Stimulated activated effector memory CD8-positive, alpha-beta T cell treated with anti-CD3 and anti-CD28 coated beads, Interleukin-12 subunit alpha, Interleukin-12 subunit beta, amount 100 ng/mL, for 72 hours (primary cell): ENCODE results near the gene HOXD11.

Experiments
- ATAC-seq: fragments of 150-1000 bp; cut with Tn5 transposase; 2 replicates; pipeline ENCODE4 v1.10.0; 2021
- DNase-seq, 2 donors: peaks; one replicate each; pipeline ENCODE4 v3.0.0; 2021 to 2022; ENCODE audit warnings: low spot score in 2 of 2
- H3K27ac Mint-ChIP-seq: one replicate; pipeline ENCODE4 v1.8.0; 2022; ENCODE audit warnings: mild to moderate bottlenecking, mixed read lengths
- H3K36me3 Mint-ChIP-seq: one replicate; pipeline ENCODE4 v1.8.0; 2022; ENCODE audit warnings: mild to moderate bottlenecking, mixed read lengths
- H3K4me1 Mint-ChIP-seq: one replicate; pipeline ENCODE4 v1.8.0; 2022; ENCODE audit warnings: mixed read lengths
- H3K4me3 Mint-ChIP-seq: one replicate; pipeline ENCODE4 v1.8.0; 2022; ENCODE audit warnings: mild to moderate bottlenecking, mixed read lengths
- H3K9me3 Mint-ChIP-seq: one replicate; pipeline ENCODE4 v1.8.0; 2022; ENCODE audit warnings: mixed read lengths

The HOXD11 gene

GRCh38 chr2:176105078-176105729, 1.9 kb upstream of the HOXD11 start:
- Mint-ChIP-seq H3K4me1 (peaks cover 38% of the 10 kb centered on the region), H3K4me3 (peak overlapping the region; percentile 39), H3K9me3 (no peaks in the 10 kb centered on the region), H3K27ac (no peak overlapping the region), H3K36me3 (peaks cover 15% of the 10 kb centered on the region)
- ATAC-seq, result no peak
- DNase-seq, result no peak

- peaks cover 38% of the 10 kb centered on the region for H3K4me1 Mint-ChIP-seq
Observed at GRCh38 chr2:176105730-176106580, 1.1 kb upstream of the HOXD11 start.

GRCh38 chr2:176107731-176108181, 676 bp downstream of the HOXD11 start:
- H3K27ac Mint-ChIP-seq, result no peak overlapping the region

More at GRCh38 chr2:176105730-176106580, 1.1 kb upstream of the HOXD11 start:
- peak overlapping the region; percentile 44 for H3K4me3 Mint-ChIP-seq
- H3K27ac Mint-ChIP-seq, result no peak overlapping the region
- no peak for ATAC-seq
- no peak for DNase-seq
- no peaks in the 10 kb centered on the region for H3K9me3 Mint-ChIP-seq
- H3K36me3 Mint-ChIP-seq, result peaks cover 15% of the 10 kb centered on the region

GRCh38 chr2:176109192-176109901, 2.3 kb downstream of the HOXD11 start:
- ATAC-seq (no peak), DNase-seq (no peak)
- no peak overlapping the region for H3K4me3 Mint-ChIP-seq
- H3K36me3 Mint-ChIP-seq, result peaks cover 7% of the 10 kb centered on the region
- H3K9me3 Mint-ChIP-seq, result no peaks in the 10 kb centered on the region
- H3K4me1 Mint-ChIP-seq, result peaks cover 33% of the 10 kb centered on the region
- no peak overlapping the region for H3K27ac Mint-ChIP-seq

More at GRCh38 chr2:176107731-176108181, 676 bp downstream of the HOXD11 start:
- peaks cover 38% of the 10 kb centered on the region for H3K4me1 Mint-ChIP-seq
- no peaks in the 10 kb centered on the region for H3K9me3 Mint-ChIP-seq
- DNase-seq, result no peak
- ATAC-seq, result no peak
- no peak overlapping the region for H3K4me3 Mint-ChIP-seq
- peaks cover 7% of the 10 kb centered on the region for H3K36me3 Mint-ChIP-seq

GRCh38 chr2:176109946-176110345, 2.9 kb downstream of the HOXD11 start:
- no peak overlapping the region for H3K27ac Mint-ChIP-seq
- H3K9me3 Mint-ChIP-seq, result no peaks in the 10 kb centered on the region
- DNase-seq, result no peak
- H3K36me3 Mint-ChIP-seq, result peaks cover 7% of the 10 kb centered on the region
- H3K4me3 Mint-ChIP-seq, result no peak overlapping the region
- ATAC-seq, result no peak
- H3K4me1 Mint-ChIP-seq, result peaks cover 27% of the 10 kb centered on the region

GRCh38 chr2:176110415-176111308, 3.6 kb downstream of the HOXD11 start:
- ATAC-seq (no peak), DNase-seq (no peak)
- Mint-ChIP-seq H3K4me1 (peaks cover 19% of the 10 kb centered on the region), H3K36me3 (peaks cover 7% of the 10 kb centered on the region), H3K4me3 (no peak overlapping the region), H3K27ac (no peak overlapping the region), H3K9me3 (no peaks in the 10 kb centered on the region)

GRCh38 chr2:176111309-176111663, 4.2 kb downstream of the HOXD11 start:
- Mint-ChIP-seq H3K27ac (no peak overlapping the region), H3K4me3 (no peak overlapping the region), H3K36me3 (peaks cover 3% of the 10 kb centered on the region), H3K4me1 (peaks cover 13% of the 10 kb centered on the region), H3K9me3 (no peaks in the 10 kb centered on the region)
- no peak for ATAC-seq
- no peak for DNase-seq

GRCh38 chr2:176111846-176112374, 4.8 kb downstream of the HOXD11 start:
- Mint-ChIP-seq H3K36me3 (no peaks in the 10 kb centered on the region), H3K9me3 (no peaks in the 10 kb centered on the region), H3K27ac (no peak overlapping the region), H3K4me1 (peaks cover 10% of the 10 kb centered on the region), H3K4me3 (no peak overlapping the region)
- DNase-seq, result no peak
- ATAC-seq, result no peak

GRCh38 chr2:176112375-176113302, 5.6 kb downstream of the HOXD11 start:
- H3K9me3 Mint-ChIP-seq, result no peaks in the 10 kb centered on the region
- H3K4me3 Mint-ChIP-seq, result no peak overlapping the region
- no peak overlapping the region for H3K27ac Mint-ChIP-seq
- no peak for DNase-seq
- ATAC-seq, result no peak
- H3K4me1 Mint-ChIP-seq, result peaks cover 10% of the 10 kb centered on the region
- H3K36me3 Mint-ChIP-seq, result no peaks in the 10 kb centered on the region

- no peak for ATAC-seq
- H3K4me3 Mint-ChIP-seq, result no peak overlapping the region
- no peak overlapping the region for H3K27ac Mint-ChIP-seq
- peaks cover 15% of the 10 kb centered on the region for H3K4me1 Mint-ChIP-seq
- no peaks in the 10 kb centered on the region for H3K36me3 Mint-ChIP-seq
- DNase-seq, result no peak
- no peaks in the 10 kb centered on the region for H3K9me3 Mint-ChIP-seq
Observed at GRCh38 chr2:176114120-176114929, 7.2 kb downstream of the HOXD11 start.

GRCh38 chr2:176114930-176115625, 8.0 kb downstream of the HOXD11 start:
- H3K4me3 Mint-ChIP-seq, result no peak overlapping the region
- H3K36me3 Mint-ChIP-seq, result no peaks in the 10 kb centered on the region
- DNase-seq (no peak), ATAC-seq (no peak)
- no peak overlapping the region for H3K27ac Mint-ChIP-seq
- H3K4me1 Mint-ChIP-seq, result peaks cover 12% of the 10 kb centered on the region
- H3K9me3 Mint-ChIP-seq, result no peaks in the 10 kb centered on the region

GRCh38 chr2:176115883-176116813, 9.1 kb downstream of the HOXD11 start, which contains the start of gene HOXD10:
TSS of gene HOXD10 (plus strand) at chr2:176116778. CDS start at chr2:176116834, 56 bp downstream.
- Mint-ChIP-seq H3K36me3 (no peaks in the 10 kb centered on the region), H3K4me1 (peaks cover 12% of the 10 kb centered on the region), H3K27ac (no peak within 1 kb of the TSS), H3K9me3 (no peaks in the 10 kb centered on the region), H3K4me3 (no peak within 1 kb of the TSS)
- no peak for ATAC-seq
- DNase-seq, result no peak
